Activated CD8-positive, alpha-beta T cell treated with anti-CD3 and anti-CD28 coated beads for 36 hours (primary cell): ENCODE results near the gene PRRT1B. TPM values are rescaled to one million over a fixed set of nuclear protein-coding genes. Genes with fewer than 3 reads are reported as not detected.
"Not testable (repeated sequence)": the region's sequence is repeated elsewhere in the genome, so short reads cannot be mapped to it uniquely, and the experiment has no call there.

Source experiments
- ATAC-seq: fragments of 200-7000 bp; cut with Tn5 transposase; one replicate; pipeline ENCODE4 v1.10.0; 2021; ENCODE audit warnings: mild to moderate bottlenecking, moderate library complexity
- CTCF ChIA-PET: fragments of 350-600 bp; sonication (Branson Sonifier 250); formaldehyde crosslinking; loops from one replicate; lab custom pipeline; 2021; ENCODE audit warnings: antibody characterized with exemption; lab: Charles Lee
- POLR2A ChIA-PET: fragments of 350-600 bp; sonication (Branson Sonifier 250); formaldehyde crosslinking; loops from one replicate; lab custom pipeline; 2021; ENCODE audit warnings: antibody characterized with exemption; lab: Charles Lee
- DNase-seq: peaks from one replicate; pipeline ENCODE4 v3.0.0-alpha.2; 2020
- H3K27ac Mint-ChIP-seq: one replicate; pipeline ENCODE4 v1.8.0; 2021; ENCODE audit warnings: mild to moderate bottlenecking, mixed read lengths
- H3K27me3 Mint-ChIP-seq: one replicate; pipeline ENCODE4 v1.8.0; 2021; ENCODE audit warnings: mixed read lengths
- H3K36me3 Mint-ChIP-seq: one replicate; pipeline ENCODE4 v1.8.0; 2021; ENCODE audit warnings: low read depth, mixed read lengths
- H3K4me1 Mint-ChIP-seq: one replicate; pipeline ENCODE4 v1.8.0; 2021; ENCODE audit warnings: low read depth, mixed read lengths
- H3K4me3 Mint-ChIP-seq: one replicate; pipeline ENCODE4 v1.8.0; 2021; ENCODE audit warnings: mild to moderate bottlenecking, moderate library complexity, mixed read lengths
- H3K9me3 Mint-ChIP-seq: one replicate; pipeline ENCODE4 v1.8.0; 2021; ENCODE audit warnings: mixed read lengths
- CTCF ChIP-seq: fragments of 200-600 bp; IDR thresholded peaks from one replicate; pipeline ENCODE4 v1.8.0; 2022; ENCODE audit warnings: antibody characterized with exemption, mild to moderate bottlenecking
- intact Hi-C: fragments of 100-400 bp; cut with micrococcal nuclease; formaldehyde crosslinking; loops from one replicate; pipeline ENCODE4 v1.10.0; 2022
- total RNA-seq, 2 experiments: library from RNA; stranded (reverse); gene quantifications; one replicate each; pipeline ENCODE4 v1.2.3, GENCODE V29; 2021

PRRT1B gene
- total RNA-seq, 2 experiments from 2014 or later: not detected

DNA sequence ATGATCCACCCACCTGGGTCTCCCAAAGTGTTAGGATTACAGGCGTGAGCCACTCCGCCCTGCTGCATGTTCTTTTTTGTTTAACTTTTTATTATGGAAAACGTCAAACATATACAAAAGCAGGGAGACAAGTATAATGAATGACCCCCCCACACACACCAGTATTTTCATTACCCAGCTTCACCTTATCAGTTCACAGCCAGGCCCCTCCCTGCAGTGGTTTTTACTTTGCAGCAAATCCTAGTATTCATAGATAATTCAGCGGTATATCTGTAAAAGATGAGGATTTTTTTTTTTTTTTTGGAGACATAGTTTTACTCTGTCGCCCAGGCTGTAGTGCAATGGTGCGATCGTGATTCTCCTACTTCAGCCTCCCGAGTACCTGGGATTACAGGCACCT, 40.3 kb upstream of the PRRT1B start:
- no peak for DNase-seq
- POLR2A ChIA-PET: interaction anchor here (0.6 kb wide), 1 partner anchor 65 kb away, joined by 3 read pairs; no protein-coding TSS in a partner anchor
- TF ChIP-seq CTCF: no peak
- no peak for ATAC-seq
- H3K9me3 Mint-ChIP-seq: no peaks in the 10 kb centered on the region
- no peak overlapping the region for H3K4me3 Mint-ChIP-seq
- no peaks in the 10 kb centered on the region for H3K27me3 Mint-ChIP-seq
- no peak overlapping the region for H3K27ac Mint-ChIP-seq
- peaks cover 39% of the 10 kb centered on the region for H3K4me1 Mint-ChIP-seq
- CTCF ChIA-PET: interaction anchor here (0.7 to 3.1 kb wide), 2 partner anchors 27 to 155 kb away, joined by 3 to 13 read pairs; no protein-coding TSS in a partner anchor
- H3K36me3 Mint-ChIP-seq: peaks cover 11% of the 10 kb centered on the region
- intact Hi-C loops: no loop called here

DNA sequence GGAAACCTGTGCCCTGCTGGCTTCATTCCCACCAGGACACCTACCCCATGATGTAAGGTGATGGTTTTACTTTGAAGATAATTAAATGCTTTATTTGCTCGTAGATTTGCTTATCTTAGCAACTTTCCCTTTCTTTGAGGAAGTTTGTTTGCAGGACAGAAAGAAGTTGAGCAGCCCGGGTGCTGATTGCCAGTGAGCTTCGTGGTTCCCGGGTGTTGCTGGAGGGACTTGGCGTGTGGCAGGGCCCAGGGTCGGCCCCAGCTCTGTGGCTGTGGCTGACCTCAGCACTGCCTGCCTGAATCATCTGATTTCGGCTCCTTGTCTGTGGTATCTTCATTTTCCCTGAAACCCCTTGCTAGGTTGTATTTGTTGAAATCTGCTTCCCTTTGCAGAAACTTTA, 33.9 kb upstream of the PRRT1B start:
- H3K27me3 Mint-ChIP-seq: no peaks in the 10 kb centered on the region
- no peaks in the 10 kb centered on the region for H3K4me1 Mint-ChIP-seq
- no peak overlapping the region for H3K4me3 Mint-ChIP-seq
- H3K36me3 Mint-ChIP-seq: peaks cover 25% of the 10 kb centered on the region
- TF ChIP-seq CTCF: no peak
- ATAC-seq: no peak
- no peaks in the 10 kb centered on the region for H3K9me3 Mint-ChIP-seq
- H3K27ac Mint-ChIP-seq: no peak overlapping the region
- DNase-seq: no peak
- ChIA-PET POLR2A (no interaction called here), CTCF (interaction anchor here (0.9 kb wide), 1 partner anchor 175 kb away, joined by 3 read pairs; no protein-coding TSS in a partner anchor)
- intact Hi-C loops: no loop called here

- Mint-ChIP-seq H3K4me3 (no peak overlapping the region), H3K36me3 (peaks cover 22% of the 10 kb centered on the region), H3K4me1 (no peaks in the 10 kb centered on the region), H3K27ac (no peak overlapping the region), H3K27me3 (no peaks in the 10 kb centered on the region), H3K9me3 (no peaks in the 10 kb centered on the region)
- POLR2A ChIA-PET: interaction anchor here (1.5 to 1.7 kb wide), 2 partner anchors 9 to 14 kb away, joined by 4 to 5 read pairs; no protein-coding TSS in a partner anchor
- DNase-seq: no peak
- no peak for ATAC-seq
- CTCF ChIA-PET: interaction anchor here (0.9 kb wide), 1 partner anchor 175 kb away, joined by 3 read pairs; no protein-coding TSS in a partner anchor
- intact Hi-C loops: no loop called here
- no peak for TF ChIP-seq CTCF
Observed at GRCh38 chr9:131511880-131512279, 33.4 kb upstream of the PRRT1B start.

- Mint-ChIP-seq H3K27me3 (no peaks in the 10 kb centered on the region), H3K4me1 (no peaks in the 10 kb centered on the region), H3K27ac (no peak overlapping the region), H3K4me3 (no peak overlapping the region), H3K9me3 (no peaks in the 10 kb centered on the region), H3K36me3 (peaks cover 22% of the 10 kb centered on the region)
- ATAC-seq (no peak), DNase-seq (no peak)
- no peak for TF ChIP-seq CTCF
- POLR2A ChIA-PET: interaction anchor here (1.0 to 1.7 kb wide), 3 partner anchors 9 to 12 kb away, joined by 4 to 5 read pairs (median 5); no protein-coding TSS in a partner anchor
- CTCF ChIA-PET: interaction anchor here (1.0 kb wide), 1 partner anchor 163 kb away, joined by 3 read pairs; no protein-coding TSS in a partner anchor
- intact Hi-C loops: no loop called here
Observed at GRCh38 chr9:131513177-131513576, 32.1 kb upstream of the PRRT1B start.

DNA sequence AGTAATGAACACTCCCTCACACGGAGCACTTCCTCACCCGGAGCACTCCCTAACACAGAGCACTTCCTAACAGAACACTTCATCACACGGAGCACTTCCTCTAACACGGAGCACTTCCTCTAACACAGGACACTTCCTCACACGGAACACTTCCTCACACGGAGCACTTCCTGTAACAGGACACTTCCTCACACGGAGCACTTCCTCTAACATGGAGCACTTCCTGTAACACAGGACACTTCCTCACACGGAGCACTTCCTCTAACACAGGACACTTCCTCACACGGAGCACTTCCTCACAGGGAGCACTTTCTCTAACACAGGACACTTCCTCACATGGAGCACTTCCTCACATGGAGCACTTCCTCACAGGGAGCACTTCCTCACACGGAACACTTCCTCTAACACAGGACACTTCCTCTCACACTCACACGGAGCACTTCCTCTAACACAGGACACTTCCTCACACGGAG, 29.7 kb upstream of the PRRT1B start:
- intact Hi-C loops, H3K27ac Mint-ChIP-seq, H3K27me3 Mint-ChIP-seq, CTCF ChIA-PET, H3K9me3 Mint-ChIP-seq, POLR2A ChIA-PET, ATAC-seq, DNase-seq, H3K4me1 Mint-ChIP-seq, H3K4me3 Mint-ChIP-seq: not testable (repeated sequence)
- peaks cover 22% of the 10 kb centered on the region for H3K36me3 Mint-ChIP-seq
